GM23338 (cell line): Measurements from ENCODE around the gene CITED1. TPM values are rescaled to one million over a fixed set of nuclear protein-coding genes. Genes with fewer than 3 reads are reported as not detected.

Source experiments
- ATAC-seq: fragments of 200-7000 bp; cut with Tn5 transposase; 3 replicates; pipeline ENCODE4 v1.9.1; 2020
- DNase-seq: peaks from one replicate; pipeline ENCODE4 v3.0.0-alpha.2; 2015; ENCODE audit warnings: low spot score
- H2AFZ ChIP-seq: fragments of 200-600 bp; sonication (generic); 2 replicates; pipeline ENCODE4 v1.8.0; 2016; ENCODE audit warnings: antibody characterized with exemption, mild to moderate bottlenecking, moderate library complexity
- H3F3A ChIP-seq: fragments of 200-600 bp; sonication (generic); replicated peaks from 2 replicates; pipeline ENCODE4 v1.8.0; 2017; ENCODE audit warnings: antibody characterized with exemption, mixed run types, low read depth
- H3K27ac ChIP-seq: fragments of 200-600 bp; sonication (generic); 2 replicates; pipeline ENCODE4 v1.6.1; 2016; ENCODE audit warnings: low read depth
- H3K27me3 ChIP-seq: fragments of 200-600 bp; sonication (generic); 2 replicates; pipeline ENCODE4 v1.8.0; 2016; ENCODE audit warnings: mild to moderate bottlenecking, mixed run types, moderate library complexity; ENCODE audit not compliant: insufficient read depth
- H3K36me3 ChIP-seq: fragments of 200-600 bp; sonication (generic); 2 replicates; pipeline ENCODE4 v1.8.0; 2016; ENCODE audit warnings: mild to moderate bottlenecking; ENCODE audit not compliant: insufficient read depth
- H3K4me1 ChIP-seq: fragments of 200-600 bp; sonication (generic); 2 replicates; pipeline ENCODE4 v1.8.0; 2016; ENCODE audit warnings: mild to moderate bottlenecking, moderate library complexity; ENCODE audit not compliant: insufficient read depth
- H3K4me2 ChIP-seq: fragments of 200-600 bp; sonication (generic); 2 replicates; pipeline ENCODE4 v1.7.1; 2017; ENCODE audit warnings: mixed run types
- H3K4me3 ChIP-seq: fragments of 200-600 bp; sonication (generic); 2 replicates; pipeline ENCODE4 v1.6.1; 2016; ENCODE audit warnings: mixed run types
- H3K79me2 ChIP-seq: fragments of 200-600 bp; sonication (generic); replicated peaks from 2 replicates; pipeline ENCODE4 v1.8.0; 2017; ENCODE audit warnings: mild to moderate bottlenecking; ENCODE audit not compliant: insufficient read depth
- H3K9me2 ChIP-seq: fragments of 200-600 bp; sonication (generic); 2 replicates; pipeline ENCODE4 v1.8.0; 2017; ENCODE audit not compliant: insufficient read depth
- H4K20me1 ChIP-seq: fragments of 200-600 bp; sonication (generic); replicated peaks from 2 replicates; pipeline ENCODE4 v1.8.0; 2017; ENCODE audit warnings: mild to moderate bottlenecking; ENCODE audit not compliant: insufficient read depth
- H3K27ac Mint-ChIP-seq: 2 replicates; pipeline ENCODE4 v1.8.0; 2020; ENCODE audit warnings: inconsistent platforms, mild to moderate bottlenecking, moderate library complexity, mixed read lengths
- H3K27me3 Mint-ChIP-seq: 3 replicates; pipeline ENCODE4 v1.8.0; 2022; ENCODE audit warnings: low read depth, mild to moderate bottlenecking, moderate library complexity, mixed read lengths, inconsistent platforms; ENCODE audit not compliant: insufficient read depth, poor library complexity
- H3K36me3 Mint-ChIP-seq: 3 replicates; pipeline ENCODE4 v1.8.0; 2021; ENCODE audit warnings: low read depth, mild to moderate bottlenecking, inconsistent platforms, moderate library complexity, mixed read lengths
- H3K4me1 Mint-ChIP-seq: 3 replicates; pipeline ENCODE4 v1.8.0; 2020; ENCODE audit warnings: mild to moderate bottlenecking, inconsistent platforms, mixed read lengths
- H3K4me3 Mint-ChIP-seq: 3 replicates; pipeline ENCODE4 v1.8.0; 2021; ENCODE audit warnings: moderate library complexity, mild to moderate bottlenecking, inconsistent platforms, mixed read lengths
- H3K9me3 Mint-ChIP-seq: 3 replicates; pipeline ENCODE4 v1.8.0; 2020; ENCODE audit warnings: moderate library complexity, mild to moderate bottlenecking, inconsistent platforms, mixed read lengths
- CREB1 ChIP-seq: fragments of 250-450 bp; sonication (Bioruptor Pico); IDR thresholded peaks from 2 replicates; pipeline ENCODE4 v1.5.0; 2020; ENCODE audit warnings: low read depth, mild to moderate bottlenecking, moderate library complexity
- ZNF114 ChIP-seq: fragments of 250-450 bp; sonication (Bioruptor Pico); IDR thresholded peaks from 2 replicates; pipeline ENCODE4 v1.5.0; 2020; ENCODE audit warnings: mild to moderate bottlenecking, moderate library complexity
- ZNF331 ChIP-seq: fragments of 250-450 bp; sonication (Bioruptor Pico); IDR thresholded peaks from 2 replicates; pipeline ENCODE4 v1.5.0; 2020; ENCODE audit warnings: low read depth, mild to moderate bottlenecking, moderate library complexity
- ZNF462 ChIP-seq: fragments of 250-450 bp; sonication (Bioruptor Pico); IDR thresholded peaks from 2 replicates; pipeline ENCODE4 v1.5.0; 2020; ENCODE audit warnings: mild to moderate bottlenecking, moderate library complexity
- polyA plus RNA-seq: library from polyadenylated mRNA; unstranded; fragments of >200 nt; fragmentation: Nextera tagmentation; extraction: Ambion mirVana; gene quantifications from 2 replicates; pipeline ENCODE4 v1.2.1, GENCODE V29; 2016
- total RNA-seq: library from RNA; depleted of rRNA; stranded (reverse); fragments of >200 nt; shearing (Covaris generic); gene quantifications from 2 replicates; pipeline ENCODE4 v1.2.3, GENCODE V29; 2014
- TF ChIP-seq, protein P1 (sequence below): IDR thresholded peaks from one replicate; pipeline ENCODE4 v1.6.1; 2018; ENCODE audit warnings: antibody characterized with exemption; ENCODE audit not compliant: unreplicated experiment

Gene CITED1
- total and polyA plus RNA-seq, 2 experiments from 2014 or later, result 0.45 to 1.1 TPM

DNA sequence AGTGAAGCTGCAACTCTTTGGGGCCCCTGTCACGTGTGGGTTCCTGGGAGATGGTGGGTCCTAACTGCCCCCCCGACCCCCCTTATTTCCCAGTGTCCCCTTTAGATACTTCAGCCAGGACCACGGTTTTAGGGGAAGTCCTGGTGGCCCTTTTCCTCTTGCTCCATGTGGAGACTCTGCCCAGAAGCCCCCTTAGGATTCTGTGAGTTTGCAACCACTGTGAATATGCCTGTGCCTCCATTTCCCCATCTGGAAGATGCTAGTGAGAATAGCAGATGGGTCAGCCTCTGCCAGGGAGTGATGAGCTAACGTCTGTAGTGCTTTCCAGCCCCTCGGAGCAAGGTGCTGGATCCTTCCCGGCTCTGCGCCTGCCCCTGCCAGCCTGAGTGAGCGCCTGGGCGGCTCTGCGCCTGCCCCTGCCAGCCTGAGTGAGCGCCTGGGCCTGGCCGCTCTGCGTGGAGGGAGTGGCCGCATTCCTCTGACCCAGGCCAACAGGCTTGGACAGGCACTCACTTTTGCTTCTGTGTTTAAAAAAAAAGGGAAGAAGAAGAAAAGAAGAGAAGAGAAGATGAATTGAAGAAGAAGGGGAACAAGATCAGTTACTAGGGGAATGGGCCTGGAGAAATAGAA, 6.7 kb upstream of the CITED1 start:
- H3K36me3 ChIP-seq, result no peaks in the 10 kb centered on the region
- no peak overlapping the region for H3K4me2 ChIP-seq
- H3K4me1 Mint-ChIP-seq, result peaks cover 23% of the 10 kb centered on the region
- TF ChIP-seq ZNF462, result no peak
- no peak for TF ChIP-seq ZNF114 (CRISPR knock-in tag)
- TF ChIP-seq ZNF331 (CRISPR knock-in tag), result no peak
- TF ChIP-seq CREB1 (CRISPR knock-in tag), result no peak
- TF ChIP-seq, protein P1, sequence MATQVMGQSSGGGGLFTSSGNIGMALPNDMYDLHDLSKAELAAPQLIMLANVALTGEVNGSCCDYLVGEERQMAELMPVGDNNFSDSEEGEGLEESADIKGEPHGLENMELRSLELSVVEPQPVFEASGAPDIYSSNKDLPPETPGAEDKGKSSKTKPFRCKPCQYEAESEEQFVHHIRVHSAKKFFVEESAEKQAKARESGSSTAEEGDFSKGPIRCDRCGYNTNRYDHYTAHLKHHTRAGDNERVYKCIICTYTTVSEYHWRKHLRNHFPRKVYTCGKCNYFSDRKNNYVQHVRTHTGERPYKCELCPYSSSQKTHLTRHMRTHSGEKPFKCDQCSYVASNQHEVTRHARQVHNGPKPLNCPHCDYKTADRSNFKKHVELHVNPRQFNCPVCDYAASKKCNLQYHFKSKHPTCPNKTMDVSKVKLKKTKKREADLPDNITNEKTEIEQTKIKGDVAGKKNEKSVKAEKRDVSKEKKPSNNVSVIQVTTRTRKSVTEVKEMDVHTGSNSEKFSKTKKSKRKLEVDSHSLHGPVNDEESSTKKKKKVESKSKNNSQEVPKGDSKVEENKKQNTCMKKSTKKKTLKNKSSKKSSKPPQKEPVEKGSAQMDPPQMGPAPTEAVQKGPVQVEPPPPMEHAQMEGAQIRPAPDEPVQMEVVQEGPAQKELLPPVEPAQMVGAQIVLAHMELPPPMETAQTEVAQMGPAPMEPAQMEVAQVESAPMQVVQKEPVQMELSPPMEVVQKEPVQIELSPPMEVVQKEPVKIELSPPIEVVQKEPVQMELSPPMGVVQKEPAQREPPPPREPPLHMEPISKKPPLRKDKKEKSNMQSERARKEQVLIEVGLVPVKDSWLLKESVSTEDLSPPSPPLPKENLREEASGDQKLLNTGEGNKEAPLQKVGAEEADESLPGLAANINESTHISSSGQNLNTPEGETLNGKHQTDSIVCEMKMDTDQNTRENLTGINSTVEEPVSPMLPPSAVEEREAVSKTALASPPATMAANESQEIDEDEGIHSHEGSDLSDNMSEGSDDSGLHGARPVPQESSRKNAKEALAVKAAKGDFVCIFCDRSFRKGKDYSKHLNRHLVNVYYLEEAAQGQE, result no peak
- peaks cover 3% of the 10 kb centered on the region for H3K4me1 ChIP-seq
- H4K20me1 ChIP-seq, result no peaks in the 10 kb centered on the region
- H3K27me3 ChIP-seq, result peaks cover 40% of the 10 kb centered on the region
- no peak overlapping the region for H3K27ac ChIP-seq
- no peaks in the 10 kb centered on the region for H3K36me3 Mint-ChIP-seq
- peaks cover 38% of the 10 kb centered on the region for H3K27me3 Mint-ChIP-seq
- ATAC-seq (no peak), DNase-seq (no peak)
- H3K4me3 Mint-ChIP-seq, result no peak overlapping the region
- H3K27ac Mint-ChIP-seq, result no peak overlapping the region
- 0 out of 3 replicates have a peak, but pooled peaks cover 4% of the 10 kb centered on the region for H3K9me3 Mint-ChIP-seq
- no peaks in the 10 kb centered on the region for H3K9me2 ChIP-seq
- H3K79me2 ChIP-seq, result no peaks in the 10 kb centered on the region
- peaks cover 3% of the 10 kb centered on the region; the same call in 1 of the 2 replicates for H3F3A ChIP-seq
- H3K4me3 ChIP-seq, result no peak overlapping the region
- no peak overlapping the region for H2AFZ ChIP-seq
